ENCODE measurements around the gene BRSK2.

BRSK2 gene

GRCh38 chr11:1459764-1460395 lies 70.1 kb downstream of the BRSK2 start:
- TF ChIP-seq MAX (IDR thresholded peaks at IDR 0.05): no peak
- no peak for TF ChIP-seq USF1 (IDR thresholded peaks at IDR 0.05)
- TF ChIP-seq CEBPB (IDR thresholded peaks at IDR 0.05): no peak
- no peak for TF ChIP-seq CREB1 (IDR thresholded peaks at IDR 0.05; ENCODE audit: low read depth)
- no peak for TF ChIP-seq NFIC (IDR thresholded peaks at IDR 0.05)

GRCh38 chr11:1460396-1460985 lies 70.8 kb downstream of the BRSK2 start:
- no peak for TF ChIP-seq RAD21 (IDR thresholded peaks at IDR 0.05; ENCODE audit: low read depth)
- TF ChIP-seq REST (IDR thresholded peaks at IDR 0.05; ENCODE audit: low read depth): no peak
- no peak for TF ChIP-seq MAX (IDR thresholded peaks at IDR 0.05)
- TF ChIP-seq TAF1 (IDR thresholded peaks at IDR 0.05; ENCODE audit: low read depth): no peak
- no peak for TF ChIP-seq USF1 (IDR thresholded peaks at IDR 0.05)
- TF ChIP-seq YY1 (IDR thresholded peaks at IDR 0.05; ENCODE audit: low read depth): no peak
- no peak for TF ChIP-seq EP300 (IDR thresholded peaks at IDR 0.05; ENCODE audit: borderline replicate concordance)
- no peak for TF ChIP-seq EGR1 (IDR thresholded peaks at IDR 0.05)
- no peak for TF ChIP-seq CEBPB (IDR thresholded peaks at IDR 0.05)
- TF ChIP-seq TEAD4 (IDR thresholded peaks at IDR 0.05): no peak
- TF ChIP-seq ZBTB7A (IDR thresholded peaks at IDR 0.05; ENCODE audit: low read depth): no peak
- TF ChIP-seq CREB1 (IDR thresholded peaks at IDR 0.05; ENCODE audit: low read depth): no peak
- no peak for TF ChIP-seq NFIC (IDR thresholded peaks at IDR 0.05)
- no peak for TF ChIP-seq TCF12 (IDR thresholded peaks at IDR 0.05; ENCODE audit: low read depth)
- TF ChIP-seq FOXM1 (IDR thresholded peaks at IDR 0.05; ENCODE audit: borderline replicate concordance, low read depth): no peak

- TF ChIP-seq TAF1 (IDR thresholded peaks at IDR 0.05; ENCODE audit: low read depth) (no peak), RAD21 (IDR thresholded peaks at IDR 0.05; ENCODE audit: low read depth) (no peak), TCF12 (IDR thresholded peaks at IDR 0.05; ENCODE audit: low read depth) (no peak), ZBTB7A (IDR thresholded peaks at IDR 0.05; ENCODE audit: low read depth) (no peak), CEBPB (IDR thresholded peaks at IDR 0.05) (no peak), NFIC (IDR thresholded peaks at IDR 0.05) (no peak), MAX (IDR thresholded peaks at IDR 0.05) (no peak), EP300 (IDR thresholded peaks at IDR 0.05; ENCODE audit: borderline replicate concordance) (no peak), USF1 (IDR thresholded peaks at IDR 0.05) (no peak), FOXM1 (IDR thresholded peaks at IDR 0.05; ENCODE audit: borderline replicate concordance, low read depth) (no peak), TEAD4 (IDR thresholded peaks at IDR 0.05) (no peak), CREB1 (IDR thresholded peaks at IDR 0.05; ENCODE audit: low read depth) (no peak), YY1 (IDR thresholded peaks at IDR 0.05; ENCODE audit: low read depth) (no peak), EGR1 (IDR thresholded peaks at IDR 0.05) (no peak), REST (IDR thresholded peaks at IDR 0.05; ENCODE audit: low read depth) (no peak)
Observed at GRCh38 chr11:1460986-1461825, 71.5 kb downstream of the BRSK2 start.

- TF ChIP-seq TAF1 (IDR thresholded peaks at IDR 0.05; ENCODE audit: low read depth) (no peak), MAX (IDR thresholded peaks at IDR 0.05) (no peak), ZBTB7A (IDR thresholded peaks at IDR 0.05; ENCODE audit: low read depth) (no peak), NFIC (IDR thresholded peaks at IDR 0.05) (no peak)
Observed at GRCh38 chr11:1461826-1462697, 72.3 kb downstream of the BRSK2 start.
